Measurements from ENCODE around the gene DGKG. TPM values are rescaled to one million over a fixed set of nuclear protein-coding genes. Genes with fewer than 3 reads are reported as not detected.
A peak's percentile ranks its signal among the peaks of the same experiment; 100 is the strongest.

The DGKG gene
- total RNA-seq, 1 donor from 2014 or later = 0.22 TPM

DNA sequence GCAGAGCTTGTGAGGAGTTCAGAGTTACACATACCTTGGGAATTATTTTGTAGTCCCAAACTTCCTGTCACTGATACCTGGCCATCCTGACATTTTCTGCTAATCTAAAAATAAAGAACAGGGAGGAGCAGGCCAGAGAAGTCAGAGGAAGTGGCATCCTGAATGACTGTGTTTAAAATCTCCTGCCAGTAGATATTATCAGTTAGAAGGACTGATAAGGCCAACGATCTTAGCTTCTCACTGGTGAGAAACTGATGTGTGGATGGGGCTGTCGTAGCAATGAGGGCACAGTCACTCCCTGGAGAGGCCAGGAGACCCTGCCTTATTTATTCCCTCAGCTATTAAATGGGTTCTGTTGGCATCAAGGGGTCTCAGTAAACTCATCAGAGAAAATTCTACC lies 115.1 kb downstream of the DGKG start:
- H2AFZ ChIP-seq (replicated peaks) = no peak overlapping the region
- H4K20me1 ChIP-seq (ENCODE audit: low read depth) = no peaks in the 10 kb centered on the region
- no peak overlapping the region for H3K9ac ChIP-seq
- H3K4me1 ChIP-seq = no peaks in the 10 kb centered on the region
- no peaks in the 10 kb centered on the region for H3K9me3 ChIP-seq (ENCODE audit: low read depth)
- no peaks in the 10 kb centered on the region for H3K27me3 ChIP-seq
- no peak overlapping the region for H3K27ac ChIP-seq
- H3K4me3 Mint-ChIP-seq = no peak overlapping the region
- no peaks in the 10 kb centered on the region for H3K79me2 ChIP-seq (ENCODE audit: low read depth)
- H3K27me3 Mint-ChIP-seq (ENCODE audit: insufficient read depth, low read depth) = peaks cover 12% of the 10 kb centered on the region
- H3F3A ChIP-seq (ENCODE audit: low read depth) = no peaks in the 10 kb centered on the region
- no peak overlapping the region for H3K4me3 ChIP-seq
- H3K36me3 Mint-ChIP-seq = no peaks in the 10 kb centered on the region
- DNase-seq (ENCODE audit: low spot score) = no peak
- H3K4me2 ChIP-seq = no peak overlapping the region
- no peaks in the 10 kb centered on the region for H3K9me3 Mint-ChIP-seq
- H3K4me1 Mint-ChIP-seq = peaks cover 11% of the 10 kb centered on the region
- TF ChIP-seq EZH2phosphoT487 (IDR thresholded peaks at IDR 0.05) (no peak), EZH2 (IDR thresholded peaks at IDR 0.05) (no peak)
- TF ChIP-seq, protein P1, sequence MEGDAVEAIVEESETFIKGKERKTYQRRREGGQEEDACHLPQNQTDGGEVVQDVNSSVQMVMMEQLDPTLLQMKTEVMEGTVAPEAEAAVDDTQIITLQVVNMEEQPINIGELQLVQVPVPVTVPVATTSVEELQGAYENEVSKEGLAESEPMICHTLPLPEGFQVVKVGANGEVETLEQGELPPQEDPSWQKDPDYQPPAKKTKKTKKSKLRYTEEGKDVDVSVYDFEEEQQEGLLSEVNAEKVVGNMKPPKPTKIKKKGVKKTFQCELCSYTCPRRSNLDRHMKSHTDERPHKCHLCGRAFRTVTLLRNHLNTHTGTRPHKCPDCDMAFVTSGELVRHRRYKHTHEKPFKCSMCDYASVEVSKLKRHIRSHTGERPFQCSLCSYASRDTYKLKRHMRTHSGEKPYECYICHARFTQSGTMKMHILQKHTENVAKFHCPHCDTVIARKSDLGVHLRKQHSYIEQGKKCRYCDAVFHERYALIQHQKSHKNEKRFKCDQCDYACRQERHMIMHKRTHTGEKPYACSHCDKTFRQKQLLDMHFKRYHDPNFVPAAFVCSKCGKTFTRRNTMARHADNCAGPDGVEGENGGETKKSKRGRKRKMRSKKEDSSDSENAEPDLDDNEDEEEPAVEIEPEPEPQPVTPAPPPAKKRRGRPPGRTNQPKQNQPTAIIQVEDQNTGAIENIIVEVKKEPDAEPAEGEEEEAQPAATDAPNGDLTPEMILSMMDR (IDR thresholded peaks at IDR 0.05) = no peak
- no peaks in the 10 kb centered on the region for H3K36me3 ChIP-seq
- H3K27ac Mint-ChIP-seq = no peak overlapping the region

DNA sequence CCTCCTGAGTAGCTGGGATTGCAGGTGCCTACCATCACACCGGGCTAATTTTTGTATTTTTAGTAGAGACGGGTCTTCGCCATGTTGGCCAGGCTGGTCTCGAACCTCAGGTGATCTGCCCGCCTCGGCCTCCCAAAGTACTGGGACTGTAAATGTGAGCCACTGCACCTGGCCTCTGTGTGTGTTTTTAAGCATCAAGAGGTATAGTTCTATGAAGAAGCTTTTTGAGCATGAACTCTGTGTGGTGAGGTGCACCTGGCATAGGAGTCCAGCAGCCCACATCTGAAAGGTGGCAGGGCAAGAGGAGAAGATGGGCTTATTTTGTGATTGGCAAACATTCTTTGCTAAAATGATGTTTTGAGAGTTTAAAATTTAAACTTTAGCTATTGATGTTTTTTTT lies 118.0 kb downstream of the DGKG start:
- no peak for DNase-seq (ENCODE audit: low spot score)
- H3K9ac ChIP-seq = no peak overlapping the region
- H3K27ac ChIP-seq = no peak overlapping the region
- Mint-ChIP-seq H3K27me3 (ENCODE audit: insufficient read depth, low read depth) (peaks cover 14% of the 10 kb centered on the region), H3K4me3 (no peak overlapping the region), H3K27ac (no peak overlapping the region), H3K36me3 (no peaks in the 10 kb centered on the region), H3K4me1 (peaks cover 23% of the 10 kb centered on the region), H3K9me3 (no peaks in the 10 kb centered on the region)
- H3K4me1 ChIP-seq = no peaks in the 10 kb centered on the region
- H3K4me2 ChIP-seq = no peak overlapping the region
- H3F3A ChIP-seq (ENCODE audit: low read depth) = no peaks in the 10 kb centered on the region
- no peaks in the 10 kb centered on the region for H3K27me3 ChIP-seq
- H3K79me2 ChIP-seq (ENCODE audit: low read depth) = no peaks in the 10 kb centered on the region
- no peaks in the 10 kb centered on the region for H3K36me3 ChIP-seq
- TF ChIP-seq EZH2 (IDR thresholded peaks at IDR 0.05) = no peak
- no peak for TF ChIP-seq EZH2phosphoT487 (IDR thresholded peaks at IDR 0.05)
- TF ChIP-seq, protein P1 (IDR thresholded peaks at IDR 0.05) = no peak
- no peaks in the 10 kb centered on the region for H4K20me1 ChIP-seq (ENCODE audit: low read depth)
- H3K4me3 ChIP-seq = no peak overlapping the region
- H3K9me3 ChIP-seq (ENCODE audit: low read depth) = no peaks in the 10 kb centered on the region
- H2AFZ ChIP-seq (replicated peaks) = no peak overlapping the region

DNA sequence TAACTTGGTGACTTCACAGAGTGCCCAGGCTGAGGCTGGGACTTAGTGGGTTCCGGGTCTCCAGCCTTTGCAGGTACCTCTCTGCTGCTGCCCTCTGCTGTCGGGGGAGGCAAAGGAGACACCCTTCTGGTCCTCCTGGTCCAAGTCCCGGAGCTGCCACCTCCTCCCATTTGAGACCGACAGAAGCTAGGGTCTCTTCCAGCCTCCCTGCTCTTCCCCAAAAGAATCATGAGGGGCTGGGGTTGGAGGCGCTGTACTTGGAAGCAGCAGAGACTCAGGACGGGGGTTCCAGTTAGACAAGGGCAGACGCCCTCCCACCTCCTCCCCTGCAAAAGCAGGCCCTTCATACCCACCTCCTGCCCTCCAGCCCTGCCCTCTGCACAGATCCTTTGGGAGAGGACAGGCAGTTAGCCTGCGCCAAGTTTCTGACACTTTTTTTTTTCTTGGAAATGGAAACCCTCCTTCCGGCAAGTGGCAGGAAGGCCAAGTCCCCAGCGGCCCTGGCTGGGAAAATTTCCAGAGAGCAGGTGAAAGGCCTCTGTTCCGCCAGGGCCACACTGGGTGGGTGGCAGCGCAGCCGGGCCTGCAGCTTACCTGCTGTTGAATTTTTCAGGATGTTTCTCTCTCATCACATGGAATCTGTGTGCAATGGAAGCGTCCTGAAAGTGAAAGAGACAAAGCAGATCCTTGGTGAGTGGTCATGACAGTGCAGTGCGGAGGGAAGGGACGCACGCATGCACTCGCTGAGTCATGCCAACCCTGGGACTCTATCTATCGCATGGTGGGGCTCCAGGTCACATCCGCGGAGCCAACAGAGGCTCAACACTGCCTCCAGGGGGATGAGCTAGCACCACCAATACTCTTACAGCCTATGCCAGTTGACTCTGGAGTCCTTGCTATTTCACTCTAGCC lies 119.9 kb downstream of the DGKG start:
- H3K4me3 Mint-ChIP-seq = no peak overlapping the region
- no peaks in the 10 kb centered on the region for H3K9me3 ChIP-seq (ENCODE audit: low read depth)
- H3K4me2 ChIP-seq = no peak overlapping the region
- no peaks in the 10 kb centered on the region for H4K20me1 ChIP-seq (ENCODE audit: low read depth)
- no peaks in the 10 kb centered on the region for H3F3A ChIP-seq (ENCODE audit: low read depth)
- H3K27me3 Mint-ChIP-seq (ENCODE audit: insufficient read depth, low read depth) = peaks cover 7% of the 10 kb centered on the region
- no peak overlapping the region for H3K4me3 ChIP-seq
- peaks cover 23% of the 10 kb centered on the region for H3K4me1 Mint-ChIP-seq
- H3K27ac Mint-ChIP-seq = no peak overlapping the region
- no peaks in the 10 kb centered on the region for H3K36me3 Mint-ChIP-seq
- TF ChIP-seq EZH2phosphoT487 (IDR thresholded peaks at IDR 0.05) = no peak
- TF ChIP-seq EZH2 (IDR thresholded peaks at IDR 0.05) = no peak
- TF ChIP-seq, protein P1 (IDR thresholded peaks at IDR 0.05) = peak; percentile 60
- no peaks in the 10 kb centered on the region for H3K79me2 ChIP-seq (ENCODE audit: low read depth)
- H3K27ac ChIP-seq = no peak overlapping the region
- no peaks in the 10 kb centered on the region for H3K27me3 ChIP-seq
- H3K9me3 Mint-ChIP-seq = no peaks in the 10 kb centered on the region
- no peak overlapping the region for H2AFZ ChIP-seq (replicated peaks)
- no peaks in the 10 kb centered on the region for H3K36me3 ChIP-seq
- no peaks in the 10 kb centered on the region for H3K4me1 ChIP-seq
- no peak overlapping the region for H3K9ac ChIP-seq
- DNase-seq (ENCODE audit: low spot score) = peak; percentile 84
